Ectodermal cell (in vitro differentiated cells): Measurements from ENCODE around the gene CLEC16A. TPM values are rescaled to one million over a fixed set of nuclear protein-coding genes. Genes with fewer than 3 reads are reported as not detected.

Experiments used
- H3K27ac ChIP-seq: 2 replicates; pipeline ENCODE4 v1.7.0; 2013; ENCODE audit warnings: mild to moderate bottlenecking, low read depth, low read length; ENCODE audit not compliant: insufficient read depth, poor library complexity, severe bottlenecking
- H3K27me3 ChIP-seq: 2 replicates; pipeline ENCODE4 v1.7.0; 2013; ENCODE audit warnings: mild to moderate bottlenecking, low read length; ENCODE audit not compliant: insufficient read depth, control insufficient read depth, poor library complexity, severe bottlenecking
- H3K36me3 ChIP-seq: one replicate; pipeline ENCODE4 v1.7.0; 2013; ENCODE audit warnings: low read length; ENCODE audit not compliant: control insufficient read depth, insufficient read depth
- H3K4me1 ChIP-seq: one replicate; pipeline ENCODE4 v1.7.0; 2013; ENCODE audit warnings: low read length; ENCODE audit not compliant: control insufficient read depth, insufficient read depth
- H3K4me3 ChIP-seq: 2 replicates; pipeline ENCODE4 v1.7.0; 2013; ENCODE audit warnings: low read depth, low read length, control low read depth; ENCODE audit not compliant: insufficient read depth
- H3K9me3 ChIP-seq: 2 replicates; pipeline ENCODE4 v1.7.0; 2013; ENCODE audit warnings: mild to moderate bottlenecking, low read length, moderate library complexity; ENCODE audit not compliant: control insufficient read depth
- WGBS, 2 experiments: methylation state at CpG; one replicate each; pipeline ENCODE4 v1.1.7; 2013; ENCODE audit warnings: missing lambda C conversion rate in 2 of 2; 5-methylcytosine and 5-hydroxymethylcytosine counted together
- polyA plus RNA-seq, 4 experiments: library from polyadenylated mRNA; stranded (reverse); fragments of 50-300 nt; gene quantifications; one replicate each; pipeline ENCODE4 v1.2.3, GENCODE V29; 2013

Gene CLEC16A, protein sequence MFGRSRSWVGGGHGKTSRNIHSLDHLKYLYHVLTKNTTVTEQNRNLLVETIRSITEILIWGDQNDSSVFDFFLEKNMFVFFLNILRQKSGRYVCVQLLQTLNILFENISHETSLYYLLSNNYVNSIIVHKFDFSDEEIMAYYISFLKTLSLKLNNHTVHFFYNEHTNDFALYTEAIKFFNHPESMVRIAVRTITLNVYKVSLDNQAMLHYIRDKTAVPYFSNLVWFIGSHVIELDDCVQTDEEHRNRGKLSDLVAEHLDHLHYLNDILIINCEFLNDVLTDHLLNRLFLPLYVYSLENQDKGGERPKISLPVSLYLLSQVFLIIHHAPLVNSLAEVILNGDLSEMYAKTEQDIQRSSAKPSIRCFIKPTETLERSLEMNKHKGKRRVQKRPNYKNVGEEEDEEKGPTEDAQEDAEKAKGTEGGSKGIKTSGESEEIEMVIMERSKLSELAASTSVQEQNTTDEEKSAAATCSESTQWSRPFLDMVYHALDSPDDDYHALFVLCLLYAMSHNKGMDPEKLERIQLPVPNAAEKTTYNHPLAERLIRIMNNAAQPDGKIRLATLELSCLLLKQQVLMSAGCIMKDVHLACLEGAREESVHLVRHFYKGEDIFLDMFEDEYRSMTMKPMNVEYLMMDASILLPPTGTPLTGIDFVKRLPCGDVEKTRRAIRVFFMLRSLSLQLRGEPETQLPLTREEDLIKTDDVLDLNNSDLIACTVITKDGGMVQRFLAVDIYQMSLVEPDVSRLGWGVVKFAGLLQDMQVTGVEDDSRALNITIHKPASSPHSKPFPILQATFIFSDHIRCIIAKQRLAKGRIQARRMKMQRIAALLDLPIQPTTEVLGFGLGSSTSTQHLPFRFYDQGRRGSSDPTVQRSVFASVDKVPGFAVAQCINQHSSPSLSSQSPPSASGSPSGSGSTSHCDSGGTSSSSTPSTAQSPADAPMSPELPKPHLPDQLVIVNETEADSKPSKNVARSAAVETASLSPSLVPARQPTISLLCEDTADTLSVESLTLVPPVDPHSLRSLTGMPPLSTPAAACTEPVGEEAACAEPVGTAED
- polyA plus RNA-seq (2013, experiment 1 of 4), result 15.9 TPM
- 19.2 TPM for polyA plus RNA-seq (2013, experiment 2 of 4)
- polyA plus RNA-seq (2013, experiment 3 of 4), result 12.4 TPM
- 15.3 TPM for polyA plus RNA-seq (2013, experiment 4 of 4)

DNA sequence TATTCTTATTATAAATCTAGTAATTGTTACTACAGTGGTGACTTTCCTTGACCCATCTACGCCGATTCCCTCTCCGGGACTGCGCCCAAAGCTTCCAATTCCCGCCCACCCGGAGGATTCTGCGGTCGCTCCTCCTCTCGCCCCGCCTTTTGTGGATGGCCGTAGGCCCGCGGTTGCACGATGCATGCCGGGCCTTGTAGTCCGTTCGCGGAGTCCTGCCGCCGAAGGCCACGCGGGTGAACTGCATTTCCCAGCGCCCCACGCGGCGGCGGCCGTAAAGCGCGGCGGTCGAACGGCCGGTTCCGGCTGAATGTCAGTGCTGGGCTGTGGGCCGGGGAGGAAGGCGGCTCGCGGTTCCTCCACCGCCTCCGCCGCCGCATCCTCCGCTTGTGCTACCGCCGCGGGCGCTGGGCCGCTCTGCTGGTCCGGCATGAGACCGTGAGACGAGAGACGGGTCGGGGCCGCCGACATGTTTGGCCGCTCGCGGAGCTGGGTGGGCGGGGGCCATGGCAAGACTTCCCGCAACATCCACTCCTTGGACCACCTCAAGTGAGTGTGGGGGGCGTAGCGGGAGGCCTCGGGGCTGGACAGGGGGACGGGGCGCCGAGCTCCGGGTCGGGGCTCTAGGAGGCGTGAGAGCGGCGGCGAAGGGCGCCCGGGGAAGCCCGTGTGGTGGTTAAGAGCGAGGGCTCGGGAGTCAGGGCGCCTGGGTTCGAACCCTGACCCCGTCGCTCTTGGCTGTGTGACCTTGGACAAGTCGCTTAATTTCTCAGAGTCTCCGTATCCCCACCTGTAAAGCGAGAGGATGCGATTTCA is at the start of gene CLEC16A:
TSS of gene CLEC16A (plus strand) at position 316 of the 816 bp plus-strand sequence. CDS start at position 470, 154 bp downstream.
- Histone ChIP-seq H3K36me3 (no peaks in the 10 kb centered on the region), H3K4me3 (peak within 1 kb of the TSS; percentile 91), H3K27me3 (peaks cover 12% of the 10 kb centered on the region), H3K27ac (no peak within 1 kb of the TSS), H3K9me3 (no peaks in the 10 kb centered on the region), H3K4me1 (peaks cover 40% of the 10 kb centered on the region)
- 1 to 2% methylated on average over 86 of the region's 86 CpGs for WGBS, 2 experiments

GRCh38 chr16:10895053-10895946 is 49.1 kb upstream of the CLEC16A start:
- H3K4me3 ChIP-seq, result no peak overlapping the region
- no peaks in the 10 kb centered on the region for H3K36me3 ChIP-seq
- 24 to 26% methylated on average over 13 to 17 of the region's 17 CpGs for WGBS, 2 experiments
- no peaks in the 10 kb centered on the region for H3K9me3 ChIP-seq
- no peaks in the 10 kb centered on the region for H3K4me1 ChIP-seq
- H3K27ac ChIP-seq, result no peak overlapping the region
- H3K27me3 ChIP-seq, result no peaks in the 10 kb centered on the region

DNA sequence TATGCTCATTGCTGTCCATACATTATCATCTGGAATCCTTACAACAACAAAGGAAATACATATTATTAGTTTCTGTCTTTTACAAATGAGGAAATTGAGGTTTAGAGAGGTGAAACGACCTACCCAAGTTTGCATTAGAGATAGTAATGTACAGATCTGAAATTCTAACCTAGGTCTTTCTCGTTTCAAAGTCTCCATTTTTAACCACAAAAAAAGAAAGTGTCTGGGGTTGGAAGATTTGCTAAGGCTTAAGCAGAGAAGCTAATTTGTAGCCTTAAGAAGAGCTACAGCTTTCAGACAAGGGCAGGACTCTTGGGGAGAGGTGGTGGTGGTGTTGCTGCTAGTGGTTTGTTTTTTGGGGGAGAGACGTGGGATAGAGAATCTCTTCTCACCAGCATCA is 48.2 kb upstream of the CLEC16A start:
- H3K4me3 ChIP-seq, result no peak overlapping the region
- H3K9me3 ChIP-seq, result no peaks in the 10 kb centered on the region
- no peak overlapping the region for H3K27ac ChIP-seq
- WGBS, 2 experiments, result 69 to 75% methylated on average over 2 of the region's 3 CpGs
- H3K27me3 ChIP-seq, result no peaks in the 10 kb centered on the region
- no peaks in the 10 kb centered on the region for H3K36me3 ChIP-seq
- no peaks in the 10 kb centered on the region for H3K4me1 ChIP-seq

GRCh38 chr16:10896723-10897122 is 47.6 kb upstream of the CLEC16A start:
- Histone ChIP-seq H3K9me3 (no peaks in the 10 kb centered on the region), H3K4me1 (no peaks in the 10 kb centered on the region), H3K36me3 (no peaks in the 10 kb centered on the region), H3K4me3 (no peak overlapping the region), H3K27me3 (no peaks in the 10 kb centered on the region), H3K27ac (no peak overlapping the region)
- WGBS, 2 experiments, result 90 to 100% methylated on average over 1 to 2 of the region's 2 CpGs

GRCh38 chr16:10897134-10897533 is 47.2 kb upstream of the CLEC16A start:
- WGBS, 2 experiments, result 84 to 87% methylated on average over 5 of the region's 5 CpGs

GRCh38 chr16:10902999-10903398 is 41.4 kb upstream of the CLEC16A start:
- Histone ChIP-seq H3K36me3 (no peaks in the 10 kb centered on the region), H3K9me3 (no peaks in the 10 kb centered on the region), H3K4me1 (no peaks in the 10 kb centered on the region), H3K27me3 (no peaks in the 10 kb centered on the region), H3K27ac (no peak overlapping the region), H3K4me3 (no peak overlapping the region)
- 97 to 98% methylated on average over 1 of the region's 1 CpG for WGBS, 2 experiments

More at GRCh38 chr16:10897134-10897533, 47.2 kb upstream of the CLEC16A start:
- Histone ChIP-seq H3K27me3 (no peaks in the 10 kb centered on the region), H3K27ac (no peak overlapping the region), H3K9me3 (no peaks in the 10 kb centered on the region), H3K36me3 (no peaks in the 10 kb centered on the region), H3K4me1 (no peaks in the 10 kb centered on the region), H3K4me3 (no peak overlapping the region)

GRCh38 chr16:10906482-10906881 is 37.9 kb upstream of the CLEC16A start:
- H3K9me3 ChIP-seq, result no peaks in the 10 kb centered on the region
- no peak overlapping the region for H3K4me3 ChIP-seq
- H3K36me3 ChIP-seq, result no peaks in the 10 kb centered on the region
- H3K27ac ChIP-seq, result no peak overlapping the region
- no peaks in the 10 kb centered on the region for H3K4me1 ChIP-seq
- 93 to 95% methylated on average over 19 of the region's 19 CpGs for WGBS, 2 experiments
- H3K27me3 ChIP-seq, result no peaks in the 10 kb centered on the region

DNA sequence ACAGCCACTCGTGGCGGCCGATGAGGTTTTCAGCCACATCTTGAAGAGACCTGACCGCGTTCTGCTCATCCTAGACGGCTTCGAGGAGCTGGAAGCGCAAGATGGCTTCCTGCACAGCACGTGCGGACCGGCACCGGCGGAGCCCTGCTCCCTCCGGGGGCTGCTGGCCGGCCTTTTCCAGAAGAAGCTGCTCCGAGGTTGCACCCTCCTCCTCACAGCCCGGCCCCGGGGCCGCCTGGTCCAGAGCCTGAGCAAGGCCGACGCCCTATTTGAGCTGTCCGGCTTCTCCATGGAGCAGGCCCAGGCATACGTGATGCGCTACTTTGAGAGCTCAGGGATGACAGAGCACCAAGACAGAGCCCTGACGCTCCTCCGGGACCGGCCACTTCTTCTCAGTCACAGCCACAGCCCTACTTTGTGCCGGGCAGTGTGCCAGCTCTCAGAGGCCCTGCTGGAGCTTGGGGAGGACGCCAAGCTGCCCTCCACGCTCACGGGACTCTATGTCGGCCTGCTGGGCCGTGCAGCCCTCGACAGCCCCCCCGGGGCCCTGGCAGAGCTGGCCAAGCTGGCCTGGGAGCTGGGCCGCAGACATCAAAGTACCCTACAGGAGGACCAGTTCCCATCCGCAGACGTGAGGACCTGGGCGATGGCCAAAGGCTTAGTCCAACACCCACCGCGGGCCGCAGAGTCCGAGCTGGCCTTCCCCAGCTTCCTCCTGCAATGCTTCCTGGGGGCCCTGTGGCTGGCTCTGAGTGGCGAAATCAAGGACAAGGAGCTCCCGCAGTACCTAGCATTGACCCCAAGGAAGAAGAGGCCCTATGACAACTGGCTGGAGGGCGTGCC is 37.2 kb upstream of the CLEC16A start:
- Histone ChIP-seq H3K27me3 (no peaks in the 10 kb centered on the region), H3K4me3 (no peak overlapping the region), H3K4me1 (no peaks in the 10 kb centered on the region), H3K27ac (no peak overlapping the region), H3K36me3 (no peaks in the 10 kb centered on the region), H3K9me3 (no peaks in the 10 kb centered on the region)
- 92 to 95% methylated on average over 46 of the region's 46 CpGs for WGBS, 2 experiments
